ENCODE data around the gene ADNP.

Gene ADNP

DNA sequence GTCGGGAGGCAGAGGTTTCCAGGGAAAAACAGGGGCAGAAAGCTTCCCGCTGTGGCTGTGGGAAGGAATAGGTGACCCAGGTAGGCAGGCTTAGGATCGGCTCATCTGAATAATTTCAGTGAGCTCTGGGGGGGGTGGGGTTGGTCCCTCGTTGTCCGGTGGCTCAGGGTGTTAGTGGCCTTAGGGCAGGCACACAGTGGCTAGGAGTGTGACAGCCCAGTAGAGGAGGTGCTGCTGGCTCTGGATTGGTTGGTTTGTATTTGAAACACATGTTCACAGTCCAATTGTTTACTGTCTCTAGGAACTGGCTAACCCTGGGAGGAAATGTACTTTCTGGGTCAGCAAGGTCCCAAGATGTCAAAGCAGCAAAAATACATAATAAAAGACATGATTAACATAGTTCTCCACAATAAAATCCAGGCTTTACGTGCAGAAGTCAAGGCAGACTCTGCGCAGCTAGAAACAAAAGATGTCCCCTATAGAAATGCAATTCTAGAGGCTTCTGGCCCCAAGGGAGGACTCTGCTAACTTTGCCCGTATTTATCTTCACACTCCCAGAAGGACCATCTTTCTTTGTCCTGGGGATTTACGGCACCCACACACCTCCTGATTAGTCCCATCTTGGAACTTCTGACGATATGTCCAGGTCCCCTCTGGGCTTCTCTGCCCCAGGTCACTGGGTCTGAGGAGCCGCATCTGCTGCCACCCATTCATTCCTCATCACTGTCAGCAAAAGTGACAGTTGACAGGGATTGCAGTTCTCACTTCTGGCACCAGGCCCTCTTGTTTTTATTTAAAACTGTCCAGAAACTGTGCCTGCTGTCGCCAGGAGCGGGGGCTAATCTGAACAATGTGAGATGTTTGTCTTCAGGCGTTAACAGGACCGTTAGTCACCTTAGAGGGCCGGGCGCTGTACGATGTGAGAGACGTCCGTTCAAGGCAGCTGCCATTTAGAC is 46.1 kb upstream of the ADNP start:
- no peak overlapping the region for H3K4ac ChIP-seq (ENCODE audit: low read depth in 1 of 2, low read length in 2 of 2)
- no peak overlapping the region for H2AFZ ChIP-seq (ENCODE audit: low read depth, low read length)
- H4K91ac ChIP-seq (ENCODE audit: low read length): no peak overlapping the region
- no peak overlapping the region for H3K4me2 ChIP-seq (ENCODE audit: low read length, poor library complexity, severe bottlenecking)
- H2BK120ac ChIP-seq (ENCODE audit: low read depth, low read length): no peak overlapping the region
- H3K4me1 ChIP-seq (ENCODE audit: control insufficient read depth, insufficient read depth, low read depth, low read length): peaks cover 29% of the 10 kb centered on the region
- peak overlapping the region; percentile 4 for H3K9ac ChIP-seq (ENCODE audit: low read length)
- 71% methylated on average over 20 of the region's 20 CpGs for WGBS
- H3K4me3 ChIP-seq (ENCODE audit: insufficient read depth in 1 of 2, low read depth in 1 of 2, low read length in 2 of 2): no peak overlapping the region
- H2BK5ac ChIP-seq (ENCODE audit: low read depth, low read length, poor library complexity, severe bottlenecking): no peak overlapping the region
- H3K9me3 ChIP-seq (ENCODE audit: control insufficient read depth, low read length): peaks cover 3% of the 10 kb centered on the region
- no peak overlapping the region for H3K14ac ChIP-seq (ENCODE audit: low read length in 2 of 2)
- no peak overlapping the region for H3K27ac ChIP-seq (ENCODE audit: low read length, poor library complexity, severe bottlenecking)
- H3K79me1 ChIP-seq (replicated peaks; ENCODE audit: low read length, poor library complexity, severe bottlenecking): no peaks in the 10 kb centered on the region
- H3K18ac ChIP-seq (ENCODE audit: low read depth in 1 of 2, low read length in 2 of 2): no peak overlapping the region
- H3K23ac ChIP-seq (ENCODE audit: low read length in 2 of 2): no peak overlapping the region
- no peak overlapping the region for H4K8ac ChIP-seq (ENCODE audit: low read length)
- no peak overlapping the region for H2BK12ac ChIP-seq (ENCODE audit: low read length in 2 of 2)
- no peak for DNase-seq
- H3K27me3 ChIP-seq (ENCODE audit: control insufficient read depth in 1 of 2, insufficient read depth in 1 of 2, low read length in 2 of 2): no peaks in the 10 kb centered on the region
- H2AK5ac ChIP-seq (ENCODE audit: low read length, severe bottlenecking): no peak overlapping the region
- H3K36me3 ChIP-seq (ENCODE audit: control insufficient read depth in 1 of 2, insufficient read depth in 2 of 2, low read depth in 1 of 2, low read length in 2 of 2): no peaks in the 10 kb centered on the region
- no peak overlapping the region for H2BK15ac ChIP-seq (ENCODE audit: low read depth, poor library complexity, severe bottlenecking)

DNA sequence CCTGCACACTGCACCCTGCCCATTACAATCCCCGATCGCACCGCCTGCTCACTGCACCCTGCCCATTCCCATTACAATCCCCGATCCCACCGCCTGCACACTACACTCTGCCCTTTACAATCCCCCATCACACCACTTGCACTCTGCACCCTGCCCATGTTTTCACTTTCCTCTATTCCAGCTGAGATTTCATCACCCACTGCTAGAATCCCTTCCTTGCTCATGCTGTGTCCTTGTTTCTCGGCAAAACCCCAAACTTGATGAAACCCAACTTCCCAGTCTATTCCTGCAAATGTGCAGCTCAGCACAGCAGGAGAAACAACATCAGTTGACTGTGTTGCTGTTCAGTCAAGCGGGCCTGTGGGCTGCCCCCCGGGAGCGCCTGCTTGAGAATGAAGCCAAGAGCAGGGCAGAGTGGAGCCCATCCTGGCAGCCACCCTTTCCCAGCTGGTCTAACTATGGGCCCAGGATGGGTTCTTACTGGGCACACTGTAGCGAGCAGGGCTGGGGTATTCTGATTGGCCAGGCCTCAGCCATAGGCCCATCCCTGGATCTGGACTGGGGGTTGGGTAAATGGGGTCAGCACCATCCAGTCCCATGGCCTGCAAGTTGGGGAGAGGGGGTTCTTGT is 44.6 kb upstream of the ADNP start:
- no peak overlapping the region for H3K4me3 ChIP-seq (ENCODE audit: insufficient read depth in 1 of 2, low read depth in 1 of 2, low read length in 2 of 2)
- H3K4me2 ChIP-seq (ENCODE audit: low read length, poor library complexity, severe bottlenecking): no peak overlapping the region
- H3K27ac ChIP-seq (ENCODE audit: low read length, poor library complexity, severe bottlenecking): peak overlapping the region; percentile 20
- no peak overlapping the region for H4K8ac ChIP-seq (ENCODE audit: low read length)
- H3K23ac ChIP-seq (ENCODE audit: low read length in 2 of 2): no peak overlapping the region
- H2BK120ac ChIP-seq (ENCODE audit: low read depth, low read length): no peak overlapping the region
- H3K4ac ChIP-seq (ENCODE audit: low read depth in 1 of 2, low read length in 2 of 2): no peak overlapping the region
- H3K27me3 ChIP-seq (ENCODE audit: control insufficient read depth in 1 of 2, insufficient read depth in 1 of 2, low read length in 2 of 2): peaks cover 0 to 1% of the 10 kb centered on the region in 2 experiments
- no peaks in the 10 kb centered on the region for H3K79me1 ChIP-seq (replicated peaks; ENCODE audit: low read length, poor library complexity, severe bottlenecking)
- no peak overlapping the region for H2BK5ac ChIP-seq (ENCODE audit: low read depth, low read length, poor library complexity, severe bottlenecking)
- no peak overlapping the region for H2BK15ac ChIP-seq (ENCODE audit: low read depth, poor library complexity, severe bottlenecking)
- no peak overlapping the region for H2BK12ac ChIP-seq (ENCODE audit: low read length in 2 of 2)
- no peak overlapping the region for H4K91ac ChIP-seq (ENCODE audit: low read length)
- DNase-seq: no peak
- no peak overlapping the region for H2AFZ ChIP-seq (ENCODE audit: low read depth, low read length)
- no peak overlapping the region for H3K14ac ChIP-seq (ENCODE audit: low read length in 2 of 2)
- H3K36me3 ChIP-seq (ENCODE audit: control insufficient read depth in 1 of 2, insufficient read depth in 2 of 2, low read depth in 1 of 2, low read length in 2 of 2): no peaks in the 10 kb centered on the region
- no peak overlapping the region for H3K18ac ChIP-seq (ENCODE audit: low read depth in 1 of 2, low read length in 2 of 2)
- H3K9me3 ChIP-seq (ENCODE audit: control insufficient read depth, low read length): peaks cover 3% of the 10 kb centered on the region
- peaks cover 20% of the 10 kb centered on the region for H3K4me1 ChIP-seq (ENCODE audit: control insufficient read depth, insufficient read depth, low read depth, low read length)
- H2AK5ac ChIP-seq (ENCODE audit: low read length, severe bottlenecking): no peak overlapping the region
- 87% methylated on average over 10 of the region's 10 CpGs for WGBS
- no peak overlapping the region for H3K9ac ChIP-seq (ENCODE audit: low read length)

GRCh38 chr20:50969912-50970311 is 38.7 kb upstream of the ADNP start:
- H4K8ac ChIP-seq (ENCODE audit: low read length): no peak overlapping the region

GRCh38 chr20:50969435-50969834 is 38.2 kb upstream of the ADNP start:
- no peaks in the 10 kb centered on the region for H3K9me3 ChIP-seq (ENCODE audit: control insufficient read depth, low read length)
- no peak overlapping the region for H3K4ac ChIP-seq (ENCODE audit: low read depth in 1 of 2, low read length in 2 of 2)
- no peak overlapping the region for H3K27ac ChIP-seq (ENCODE audit: low read length, poor library complexity, severe bottlenecking)
- WGBS: 78% methylated on average over 5 of the region's 5 CpGs
- no peaks in the 10 kb centered on the region for H3K36me3 ChIP-seq (ENCODE audit: control insufficient read depth in 1 of 2, insufficient read depth in 2 of 2, low read depth in 1 of 2, low read length in 2 of 2)
- H2BK120ac ChIP-seq (ENCODE audit: low read depth, low read length): no peak overlapping the region
- peaks cover 0 to 16% of the 10 kb centered on the region in 2 experiments for H3K27me3 ChIP-seq (ENCODE audit: control insufficient read depth in 1 of 2, insufficient read depth in 1 of 2, low read length in 2 of 2)
- no peak overlapping the region for H2AFZ ChIP-seq (ENCODE audit: low read depth, low read length)
- no peak overlapping the region for H3K14ac ChIP-seq (ENCODE audit: low read length in 2 of 2)
- no peak overlapping the region for H3K4me2 ChIP-seq (ENCODE audit: low read length, poor library complexity, severe bottlenecking)
- no peaks in the 10 kb centered on the region for H3K79me1 ChIP-seq (replicated peaks; ENCODE audit: low read length, poor library complexity, severe bottlenecking)
- H2BK15ac ChIP-seq (ENCODE audit: low read depth, poor library complexity, severe bottlenecking): no peak overlapping the region
- peaks cover 11% of the 10 kb centered on the region for H3K4me1 ChIP-seq (ENCODE audit: control insufficient read depth, insufficient read depth, low read depth, low read length)
- H3K23ac ChIP-seq (ENCODE audit: low read length in 2 of 2): no peak overlapping the region
- DNase-seq: no peak
- no peak overlapping the region for H4K91ac ChIP-seq (ENCODE audit: low read length)
- H2BK12ac ChIP-seq (ENCODE audit: low read length in 2 of 2): no peak overlapping the region
- no peak overlapping the region for H4K8ac ChIP-seq (ENCODE audit: low read length)
- no peak overlapping the region for H3K9ac ChIP-seq (ENCODE audit: low read length)
- H2AK5ac ChIP-seq (ENCODE audit: low read length, severe bottlenecking): peak overlapping the region; percentile 1
- H3K4me3 ChIP-seq (ENCODE audit: insufficient read depth in 1 of 2, low read depth in 1 of 2, low read length in 2 of 2): no peak overlapping the region
- no peak overlapping the region for H2BK5ac ChIP-seq (ENCODE audit: low read depth, low read length, poor library complexity, severe bottlenecking)
- H3K18ac ChIP-seq (ENCODE audit: low read depth in 1 of 2, low read length in 2 of 2): no peak overlapping the region

More at GRCh38 chr20:50969912-50970311, 38.7 kb upstream of the ADNP start:
- Histone ChIP-seq H3K9me3 (ENCODE audit: control insufficient read depth, low read length) (peaks cover 3% of the 10 kb centered on the region), H2BK12ac (ENCODE audit: low read length in 2 of 2) (no peak overlapping the region), H2BK120ac (ENCODE audit: low read depth, low read length) (no peak overlapping the region), H2BK5ac (ENCODE audit: low read depth, low read length, poor library complexity, severe bottlenecking) (no peak overlapping the region), H3K4me1 (ENCODE audit: control insufficient read depth, insufficient read depth, low read depth, low read length) (peaks cover 11% of the 10 kb centered on the region), H3K36me3 (ENCODE audit: control insufficient read depth in 1 of 2, insufficient read depth in 2 of 2, low read depth in 1 of 2, low read length in 2 of 2) (no peaks in the 10 kb centered on the region), H2AK5ac (ENCODE audit: low read length, severe bottlenecking) (no peak overlapping the region), H3K23ac (ENCODE audit: low read length in 2 of 2) (no peak overlapping the region), H2AFZ (ENCODE audit: low read depth, low read length) (no peak overlapping the region), H2BK15ac (ENCODE audit: low read depth, poor library complexity, severe bottlenecking) (no peak overlapping the region), H3K14ac (ENCODE audit: low read length in 2 of 2) (no peak overlapping the region), H3K27me3 (ENCODE audit: control insufficient read depth in 1 of 2, insufficient read depth in 1 of 2, low read length in 2 of 2) (peaks cover 0 to 16% of the 10 kb centered on the region in 2 experiments), H3K27ac (ENCODE audit: low read length, poor library complexity, severe bottlenecking) (no peak overlapping the region), H3K79me1 (replicated peaks; ENCODE audit: low read length, poor library complexity, severe bottlenecking) (no peaks in the 10 kb centered on the region), H3K4me2 (ENCODE audit: low read length, poor library complexity, severe bottlenecking) (no peak overlapping the region), H3K4ac (ENCODE audit: low read depth in 1 of 2, low read length in 2 of 2) (no peak overlapping the region), H3K18ac (ENCODE audit: low read depth in 1 of 2, low read length in 2 of 2) (no peak overlapping the region), H3K4me3 (ENCODE audit: insufficient read depth in 1 of 2, low read depth in 1 of 2, low read length in 2 of 2) (no peak overlapping the region), H3K9ac (ENCODE audit: low read length) (no peak overlapping the region), H4K91ac (ENCODE audit: low read length) (no peak overlapping the region)
- WGBS: 87% methylated on average over 7 of the region's 8 CpGs
- no peak for DNase-seq

Measured in mesenchymal stem cell (in vitro differentiated cells and primary cell).